Esophagus muscularis mucosa (tissue), 4 donors: ENCODE measurements around the gene CARMIL1.

Source experiments
- EP300 ChIP-seq: sonication (generic); formaldehyde crosslinking; IDR thresholded peaks from one replicate; pipeline ENCODE4 v1.6.1; 2017; ENCODE audit warnings: antibody characterized with exemption
- POLR2A ChIP-seq: fragments of 450-650 bp; IDR thresholded peaks from one replicate; pipeline ENCODE4 v1.6.1; 2017; ENCODE audit warnings: antibody characterized with exemption, moderate library complexity, mild to moderate bottlenecking, low read depth
- POLR2AphosphoS5 ChIP-seq, 2 donors: sonication (generic); formaldehyde crosslinking; IDR thresholded peaks; one replicate each; pipeline ENCODE4 v1.6.1; 2017; ENCODE audit warnings: antibody characterized with exemption in 2 of 2
- TF ChIP-seq, protein P1 (sequence below), 3 experiments: fragments of 200-600 bp in 2 of 3; fragments of 450-650 bp in 1 of 3; sonication (generic) in 2 of 3; IDR thresholded peaks; one replicate each; pipeline ENCODE4 v1.5.1; 2017 to 2019; ENCODE audit warnings: antibody characterized with exemption in 3 of 3, mild to moderate bottlenecking in 2 of 3, moderate library complexity in 1 of 3

- TF ChIP-seq, protein P1, sequence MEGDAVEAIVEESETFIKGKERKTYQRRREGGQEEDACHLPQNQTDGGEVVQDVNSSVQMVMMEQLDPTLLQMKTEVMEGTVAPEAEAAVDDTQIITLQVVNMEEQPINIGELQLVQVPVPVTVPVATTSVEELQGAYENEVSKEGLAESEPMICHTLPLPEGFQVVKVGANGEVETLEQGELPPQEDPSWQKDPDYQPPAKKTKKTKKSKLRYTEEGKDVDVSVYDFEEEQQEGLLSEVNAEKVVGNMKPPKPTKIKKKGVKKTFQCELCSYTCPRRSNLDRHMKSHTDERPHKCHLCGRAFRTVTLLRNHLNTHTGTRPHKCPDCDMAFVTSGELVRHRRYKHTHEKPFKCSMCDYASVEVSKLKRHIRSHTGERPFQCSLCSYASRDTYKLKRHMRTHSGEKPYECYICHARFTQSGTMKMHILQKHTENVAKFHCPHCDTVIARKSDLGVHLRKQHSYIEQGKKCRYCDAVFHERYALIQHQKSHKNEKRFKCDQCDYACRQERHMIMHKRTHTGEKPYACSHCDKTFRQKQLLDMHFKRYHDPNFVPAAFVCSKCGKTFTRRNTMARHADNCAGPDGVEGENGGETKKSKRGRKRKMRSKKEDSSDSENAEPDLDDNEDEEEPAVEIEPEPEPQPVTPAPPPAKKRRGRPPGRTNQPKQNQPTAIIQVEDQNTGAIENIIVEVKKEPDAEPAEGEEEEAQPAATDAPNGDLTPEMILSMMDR (IDR thresholded peaks at IDR 0.05), result no peak
- TF ChIP-seq POLR2A, result no peak
- no peak for TF ChIP-seq EP300
- TF ChIP-seq POLR2AphosphoS5 (IDR thresholded peaks at IDR 0.05), result no peak
These were observed 51.9 kb downstream of the CARMIL1 start for GRCh38 chr6:25330796-25331685.
